HepG2 (cell line): ENCODE measurements around the gene TSNAXIP1. TPM values are rescaled to one million over a fixed set of nuclear protein-coding genes. Genes with fewer than 3 reads are reported as not detected.

Experiments used
- ATF1 ChIP-seq: IDR thresholded peaks from 2 replicates; pipeline ENCODE4 v1.6.1; 2016; ENCODE audit warnings: mild to moderate bottlenecking, control low read depth
- ATM ChIP-seq: fragments of 450-650 bp; IDR thresholded peaks from 2 replicates; pipeline ENCODE4 v1.7.1; 2017; ENCODE audit warnings: mild to moderate bottlenecking, borderline replicate concordance
- CBX2 ChIP-seq, 2 experiments: fragments of 200-600 bp in 1 of 2; sonication (generic); formaldehyde crosslinking in 1 of 2; IDR thresholded peaks; 2 replicates each; pipeline versions ENCODE4 v1.7.0 to v1.8.1; 2018 to 2022; ENCODE audit warnings: low read depth in 2 of 2, low read length in 1 of 2, mild to moderate bottlenecking in 1 of 2, missing genetic modification reagents in 1 of 2
- HNF4G ChIP-seq, 2 experiments: sonication (generic) in 1 of 2; formaldehyde crosslinking in 1 of 2; IDR thresholded peaks; 2 replicates each; pipeline versions ENCODE4 v1.4.0 to v1.6.1; 2011 to 2020; ENCODE audit warnings: borderline replicate concordance in 2 of 2, low read depth in 2 of 2, mild to moderate bottlenecking in 2 of 2, low read length in 1 of 2, missing genetic modification reagents in 1 of 2, moderate library complexity in 1 of 2
- MAF1 ChIP-seq: sonication (generic); formaldehyde crosslinking; IDR thresholded peaks from 2 replicates; pipeline ENCODE4 v1.5.0; 2020; ENCODE audit warnings: missing genetic modification reagents, borderline replicate concordance
- NFKB2 ChIP-seq: sonication (generic); formaldehyde crosslinking; IDR thresholded peaks from 2 replicates; pipeline ENCODE4 v1.4.0; 2020; ENCODE audit warnings: missing genetic modification reagents, borderline replicate concordance
- NFKBIZ ChIP-seq: IDR thresholded peaks from 2 replicates; pipeline ENCODE4 v1.6.1; 2018; ENCODE audit warnings: missing genetic modification reagents, missing compliant biosample characterization
- NPAS2 ChIP-seq: sonication (generic); formaldehyde crosslinking; IDR thresholded peaks from 2 replicates; pipeline ENCODE4 v1.8.0; 2022; ENCODE audit warnings: mild to moderate bottlenecking, missing genetic modification reagents, borderline replicate concordance
- SMARCE1 ChIP-seq: fragments of 450-650 bp; IDR thresholded peaks from 2 replicates; pipeline ENCODE4 v1.6.1; 2017; ENCODE audit warnings: borderline replicate concordance
- SOX6 ChIP-seq, 2 experiments: fragments of 450-650 bp in 1 of 2; sonication (generic) in 1 of 2; formaldehyde crosslinking in 1 of 2; IDR thresholded peaks; 2 replicates each; pipeline versions ENCODE4 v1.4.0 to v1.6.1; 2017 to 2020; ENCODE audit warnings: antibody characterized with exemption in 1 of 2, mild to moderate bottlenecking in 1 of 2, missing genetic modification reagents in 1 of 2
- SRY ChIP-seq: sonication (generic); formaldehyde crosslinking; IDR thresholded peaks from 2 replicates; pipeline ENCODE4 v1.8.0; 2022; ENCODE audit warnings: mild to moderate bottlenecking, missing genetic modification reagents
- U2AF2 ChIP-seq: fragments of 200-400 bp; formaldehyde crosslinking; IDR thresholded peaks from 2 replicates; pipeline ENCODE4 v1.6.1; 2017; ENCODE audit warnings: low read depth, mild to moderate bottlenecking, low read length
- ZBTB7A ChIP-seq: sonication (generic); formaldehyde crosslinking; IDR thresholded peaks from 2 replicates; pipeline ENCODE4 v1.8.0; 2022; ENCODE audit warnings: mild to moderate bottlenecking, missing genetic modification reagents
- ZFP1 ChIP-seq: IDR thresholded peaks from 2 replicates; pipeline ENCODE4 v1.6.1; 2016
- ZFP41 ChIP-seq: sonication (generic); formaldehyde crosslinking; IDR thresholded peaks from 2 replicates; pipeline ENCODE4 v1.4.0; 2020; ENCODE audit warnings: mild to moderate bottlenecking, missing genetic modification reagents, borderline replicate concordance
- ZFP62 ChIP-seq: sonication (generic); formaldehyde crosslinking; IDR thresholded peaks from 2 replicates; pipeline ENCODE4 v1.4.0; 2020; ENCODE audit warnings: missing genetic modification reagents
- ZMYM3 ChIP-seq: sonication (generic); formaldehyde crosslinking; IDR thresholded peaks from 2 replicates; pipeline ENCODE4 v1.5.1; 2020; ENCODE audit warnings: mild to moderate bottlenecking, missing genetic modification reagents
- ZNF546 ChIP-seq: sonication (generic); formaldehyde crosslinking; conservative IDR thresholded peaks from 2 replicates; pipeline ENCODE4 v1.8.1; 2023; ENCODE audit warnings: mild to moderate bottlenecking, missing genetic modification reagents
- ZNF564 ChIP-seq: sonication (generic); formaldehyde crosslinking; IDR thresholded peaks from 2 replicates; pipeline ENCODE4 v1.8.1; 2023; ENCODE audit warnings: mild to moderate bottlenecking, missing genetic modification reagents
- ZSCAN30 ChIP-seq: sonication (generic); formaldehyde crosslinking; IDR thresholded peaks from 2 replicates; pipeline ENCODE4 v1.5.0; 2020; ENCODE audit warnings: mild to moderate bottlenecking, missing genetic modification reagents
- polyA plus RNA-seq, 8 experiments: library from polyadenylated mRNA; depleted of rRNA in 3 of 8; stranded (reverse) in 7 of 8; unstranded in 1 of 8; fragments of >200 nt; fragmentation: Illumina TruSeq in 4 of 8; extraction: Trizol in 4 of 8; gene quantifications; 2 replicates each; pipeline versions ENCODE4 v1.2.1 to v1.2.3, GENCODE V29; 2011 to 2016; ENCODE audit warnings: low read depth in 4 of 8, missing spikeins in 1 of 8, mixed read lengths in 1 of 8; ENCODE audit not compliant: insufficient read depth in 1 of 8
- total RNA-seq, 5 experiments: library from RNA; depleted of rRNA; stranded (reverse); fragments of >200 nt; fragmentation: Illumina TruSeq; extraction: Trizol; gene quantifications; 2 replicates each; pipeline ENCODE4 v1.2.3, GENCODE V29; 2016; ENCODE audit warnings: low read depth in 1 of 5
- TF ChIP-seq, protein P1 (sequence below): sonication (generic); formaldehyde crosslinking; IDR thresholded peaks from 2 replicates; pipeline ENCODE4 v1.8.0; 2022; ENCODE audit warnings: mild to moderate bottlenecking, missing genetic modification reagents; ENCODE audit not compliant: insufficient replicate concordance
- TF ChIP-seq, protein P2 (sequence below): sonication (generic); formaldehyde crosslinking; IDR thresholded peaks from 2 replicates; pipeline ENCODE4 v1.4.0; 2020; ENCODE audit warnings: missing genetic modification reagents
- TF ChIP-seq, protein P3 (sequence below): sonication (generic); formaldehyde crosslinking; IDR thresholded peaks from 2 replicates; pipeline ENCODE4 v1.5.1; 2020; ENCODE audit warnings: mild to moderate bottlenecking, moderate library complexity, missing genetic modification reagents
- TF ChIP-seq, protein P4 (sequence below): sonication (generic); formaldehyde crosslinking; IDR thresholded peaks from 2 replicates; pipeline ENCODE4 v1.8.1; 2023; ENCODE audit warnings: mild to moderate bottlenecking, missing genetic modification reagents

Gene TSNAXIP1
- total and polyA plus RNA-seq, 2 of the 13 experiments (the other 11 are each of a cell fraction or from before 2014, with no cell fraction given) = 0.37 to 0.86 TPM

DNA sequence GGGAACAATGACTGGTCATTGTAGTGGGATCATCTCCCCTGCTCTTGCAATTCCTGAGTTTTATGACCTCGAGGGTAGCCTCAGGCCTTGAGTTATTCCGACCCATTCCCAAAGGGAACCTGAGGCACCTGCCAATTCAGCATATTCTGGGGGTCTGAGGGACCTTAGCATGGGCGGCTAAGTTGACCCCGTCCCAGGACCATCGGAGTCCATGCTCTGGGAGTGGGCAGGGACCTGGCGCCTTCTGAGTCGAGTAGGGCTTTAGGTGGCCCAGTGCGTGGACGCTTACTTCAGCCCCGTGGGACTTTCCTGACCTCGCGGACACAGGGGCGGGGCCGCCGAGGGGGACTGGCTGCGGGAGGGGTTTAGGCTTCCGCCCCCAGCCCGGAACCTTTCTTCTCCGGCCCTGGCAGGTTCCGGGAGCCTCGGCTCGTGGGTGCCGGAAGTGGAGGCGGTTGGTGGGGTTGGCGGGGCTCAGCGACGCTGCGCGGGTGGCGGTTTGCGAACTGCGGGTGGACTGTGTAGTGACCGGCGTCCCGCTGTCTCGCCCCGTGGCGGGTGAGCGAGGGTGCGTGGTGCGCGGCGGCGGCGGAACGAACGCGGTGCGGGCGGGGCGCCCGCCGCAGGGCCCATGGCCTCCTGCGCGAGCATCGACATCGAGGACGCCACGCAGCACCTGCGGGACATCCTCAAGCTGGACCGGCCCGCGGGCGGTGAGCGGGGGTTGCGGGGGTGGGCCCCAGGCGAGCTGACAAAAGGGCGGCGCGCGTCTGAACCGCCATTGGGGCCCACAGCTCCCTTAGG is 66.1 kb downstream of the TSNAXIP1 start, which contains the start of gene EDC4 (continued):
- no peak for TF ChIP-seq HNF4G (IDR thresholded peaks at IDR 0.05; ENCODE audit: borderline replicate concordance, low read depth, low read length)
- peak; percentile 67 for TF ChIP-seq HNF4G (CRISPR knock-in tag; IDR thresholded peaks at IDR 0.05; ENCODE audit: borderline replicate concordance, low read depth)
- no peak for TF ChIP-seq SOX6 (IDR thresholded peaks at IDR 0.05)
- TF ChIP-seq SOX6 (CRISPR knock-in tag; IDR thresholded peaks at IDR 0.05) = peak; percentile 48; the same call in 1 of the 2 replicates
- TF ChIP-seq ATM = no peak
- TF ChIP-seq ATF1 = no peak
- TF ChIP-seq NFKB2 = peak; percentile 90; the same call in 1 of the 2 replicates
- TF ChIP-seq ZSCAN30 = peak; percentile 85; the same call in 1 of the 2 replicates
- TF ChIP-seq NPAS2 (CRISPR knock-in tag) = no peak
- no peak; the same call in 1 of the 2 replicates for TF ChIP-seq MAF1 (CRISPR knock-in tag)
- peak; percentile 69; the same call in 1 of the 2 replicates for TF ChIP-seq NFKBIZ (CRISPR knock-in tag)
- no peak for TF ChIP-seq ZFP41 (CRISPR knock-in tag)
- TF ChIP-seq, protein P1, sequence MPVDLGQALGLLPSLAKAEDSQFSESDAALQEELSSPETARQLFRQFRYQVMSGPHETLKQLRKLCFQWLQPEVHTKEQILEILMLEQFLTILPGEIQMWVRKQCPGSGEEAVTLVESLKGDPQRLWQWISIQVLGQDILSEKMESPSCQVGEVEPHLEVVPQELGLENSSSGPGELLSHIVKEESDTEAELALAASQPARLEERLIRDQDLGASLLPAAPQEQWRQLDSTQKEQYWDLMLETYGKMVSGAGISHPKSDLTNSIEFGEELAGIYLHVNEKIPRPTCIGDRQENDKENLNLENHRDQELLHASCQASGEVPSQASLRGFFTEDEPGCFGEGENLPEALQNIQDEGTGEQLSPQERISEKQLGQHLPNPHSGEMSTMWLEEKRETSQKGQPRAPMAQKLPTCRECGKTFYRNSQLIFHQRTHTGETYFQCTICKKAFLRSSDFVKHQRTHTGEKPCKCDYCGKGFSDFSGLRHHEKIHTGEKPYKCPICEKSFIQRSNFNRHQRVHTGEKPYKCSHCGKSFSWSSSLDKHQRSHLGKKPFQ = no peak
- peak; percentile 86; the same call in 1 of the 2 replicates for TF ChIP-seq ZFP1 (CRISPR knock-in tag)
- no peak for TF ChIP-seq SMARCE1
- peak; percentile 38; the same call in 1 of the 2 replicates for TF ChIP-seq ZNF546
- no peak for TF ChIP-seq CBX2 (IDR thresholded peaks at IDR 0.05; ENCODE audit: low read depth, low read length)
- no peak for TF ChIP-seq CBX2 (CRISPR knock-in tag; IDR thresholded peaks at IDR 0.05; ENCODE audit: low read depth)
- TF ChIP-seq ZNF564 (CRISPR knock-in tag) = peak; percentile 82; the same call in 1 of the 2 replicates
- TF ChIP-seq U2AF2 = peak; percentile 79; the same call in 1 of the 2 replicates
- TF ChIP-seq, protein P2, sequence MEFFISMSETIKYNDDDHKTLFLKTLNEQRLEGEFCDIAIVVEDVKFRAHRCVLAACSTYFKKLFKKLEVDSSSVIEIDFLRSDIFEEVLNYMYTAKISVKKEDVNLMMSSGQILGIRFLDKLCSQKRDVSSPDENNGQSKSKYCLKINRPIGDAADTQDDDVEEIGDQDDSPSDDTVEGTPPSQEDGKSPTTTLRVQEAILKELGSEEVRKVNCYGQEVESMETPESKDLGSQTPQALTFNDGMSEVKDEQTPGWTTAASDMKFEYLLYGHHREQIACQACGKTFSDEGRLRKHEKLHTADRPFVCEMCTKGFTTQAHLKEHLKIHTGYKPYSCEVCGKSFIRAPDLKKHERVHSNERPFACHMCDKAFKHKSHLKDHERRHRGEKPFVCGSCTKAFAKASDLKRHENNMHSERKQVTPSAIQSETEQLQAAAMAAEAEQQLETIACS (CRISPR knock-in tag) = no peak
- TF ChIP-seq ZMYM3 = peak; percentile 59; the same call in 1 of the 2 replicates
- TF ChIP-seq SRY = peak; percentile 92
- TF ChIP-seq, protein P3, sequence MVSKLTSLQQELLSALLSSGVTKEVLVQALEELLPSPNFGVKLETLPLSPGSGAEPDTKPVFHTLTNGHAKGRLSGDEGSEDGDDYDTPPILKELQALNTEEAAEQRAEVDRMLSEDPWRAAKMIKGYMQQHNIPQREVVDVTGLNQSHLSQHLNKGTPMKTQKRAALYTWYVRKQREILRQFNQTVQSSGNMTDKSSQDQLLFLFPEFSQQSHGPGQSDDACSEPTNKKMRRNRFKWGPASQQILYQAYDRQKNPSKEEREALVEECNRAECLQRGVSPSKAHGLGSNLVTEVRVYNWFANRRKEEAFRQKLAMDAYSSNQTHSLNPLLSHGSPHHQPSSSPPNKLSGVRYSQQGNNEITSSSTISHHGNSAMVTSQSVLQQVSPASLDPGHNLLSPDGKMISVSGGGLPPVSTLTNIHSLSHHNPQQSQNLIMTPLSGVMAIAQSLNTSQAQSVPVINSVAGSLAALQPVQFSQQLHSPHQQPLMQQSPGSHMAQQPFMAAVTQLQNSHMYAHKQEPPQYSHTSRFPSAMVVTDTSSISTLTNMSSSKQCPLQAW (CRISPR knock-in tag) = peak; percentile 86
- no peak for TF ChIP-seq ZBTB7A
- TF ChIP-seq ZFP62 (CRISPR knock-in tag) = no peak
- TF ChIP-seq, protein P4, sequence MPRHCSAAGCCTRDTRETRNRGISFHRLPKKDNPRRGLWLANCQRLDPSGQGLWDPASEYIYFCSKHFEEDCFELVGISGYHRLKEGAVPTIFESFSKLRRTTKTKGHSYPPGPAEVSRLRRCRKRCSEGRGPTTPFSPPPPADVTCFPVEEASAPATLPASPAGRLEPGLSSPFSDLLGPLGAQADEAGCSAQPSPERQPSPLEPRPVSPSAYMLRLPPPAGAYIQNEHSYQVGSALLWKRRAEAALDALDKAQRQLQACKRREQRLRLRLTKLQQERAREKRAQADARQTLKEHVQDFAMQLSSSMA (CRISPR knock-in tag) = peak; percentile 88
